ENCODE results near the gene PERCC1.
"Not testable (repeated sequence)": the region's sequence is repeated elsewhere in the genome, so short reads cannot be mapped to it uniquely, and the experiment has no call there.

Gene PERCC1

DNA sequence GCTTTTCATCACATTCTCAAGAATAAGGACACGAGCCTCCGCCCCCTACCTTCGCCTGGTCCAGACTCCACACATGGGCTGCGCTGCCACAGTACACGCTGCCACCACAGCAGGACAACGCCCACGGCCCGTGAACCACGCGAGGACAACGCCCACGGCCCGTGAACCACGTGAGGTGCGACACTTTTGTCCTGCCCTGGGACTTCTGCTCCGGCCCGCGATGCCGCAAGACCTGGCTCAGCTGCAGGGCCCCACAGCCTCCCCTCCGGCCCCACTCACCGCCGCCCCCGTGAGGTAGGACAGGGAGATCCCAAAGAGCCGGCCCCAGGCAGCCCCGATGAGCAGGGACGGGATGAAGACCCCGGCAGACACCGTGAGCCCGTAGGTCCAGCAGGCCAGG, 19.3 kb downstream of the PERCC1 start:
- DNase-seq (ENCODE audit: low read depth) = no peak

DNA sequence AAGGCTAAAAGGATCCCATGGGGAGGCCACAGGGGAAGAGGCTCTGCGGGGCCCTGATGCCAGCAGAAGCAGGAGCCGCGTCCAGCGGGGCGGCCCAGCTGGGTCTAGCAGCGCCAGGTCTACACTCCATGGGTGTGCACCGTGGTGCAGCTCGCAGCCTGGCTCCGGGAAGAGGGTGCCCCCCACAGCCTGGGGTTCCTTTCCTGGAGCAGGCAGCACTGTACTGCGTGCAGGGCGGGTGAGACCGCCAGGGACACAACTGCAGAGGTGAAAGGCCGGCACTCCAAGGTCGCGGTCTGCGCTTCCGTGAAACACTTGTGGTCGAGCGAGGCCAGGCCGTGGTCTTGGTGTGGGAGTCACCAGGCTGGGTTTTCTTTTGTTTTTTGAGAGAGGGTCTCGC, 20.0 kb downstream of the PERCC1 start:
- DNase-seq (ENCODE audit: low read depth) = no peak

DNA sequence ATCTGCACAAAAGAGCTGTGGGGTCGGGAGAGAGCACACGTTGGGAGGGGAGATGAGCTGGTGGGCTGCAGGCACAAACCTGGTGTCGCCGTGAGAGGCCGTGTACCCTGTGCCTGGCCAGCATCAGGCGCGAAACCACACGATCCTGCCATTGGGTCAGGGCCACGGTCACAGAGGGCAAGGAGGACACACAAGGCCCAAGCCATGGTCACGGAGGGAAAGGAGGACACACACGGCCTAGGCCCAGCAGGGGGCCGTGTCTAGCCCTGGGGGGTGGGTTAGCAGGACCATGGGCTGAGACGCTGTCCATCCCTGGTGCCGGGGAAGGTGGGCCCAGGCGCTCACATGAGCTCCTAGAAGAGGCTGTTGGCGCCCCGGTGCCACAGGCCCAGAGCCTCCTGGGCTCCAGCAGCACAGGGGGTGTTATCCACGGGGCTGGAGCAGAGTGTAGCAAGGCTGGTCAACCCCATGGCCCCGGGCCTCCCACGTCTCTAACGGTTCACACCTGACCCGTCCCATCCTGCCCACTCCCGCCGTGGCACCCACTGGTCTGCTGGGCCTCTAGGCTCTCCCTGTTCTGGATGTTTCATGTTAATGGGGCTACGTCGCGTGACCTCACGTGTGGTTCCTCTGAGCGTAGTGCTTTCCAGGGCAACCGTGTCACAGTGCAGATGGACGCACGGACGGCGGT, 21.0 kb downstream of the PERCC1 start:
- DNase-seq (ENCODE audit: low read depth) = no peak

DNA sequence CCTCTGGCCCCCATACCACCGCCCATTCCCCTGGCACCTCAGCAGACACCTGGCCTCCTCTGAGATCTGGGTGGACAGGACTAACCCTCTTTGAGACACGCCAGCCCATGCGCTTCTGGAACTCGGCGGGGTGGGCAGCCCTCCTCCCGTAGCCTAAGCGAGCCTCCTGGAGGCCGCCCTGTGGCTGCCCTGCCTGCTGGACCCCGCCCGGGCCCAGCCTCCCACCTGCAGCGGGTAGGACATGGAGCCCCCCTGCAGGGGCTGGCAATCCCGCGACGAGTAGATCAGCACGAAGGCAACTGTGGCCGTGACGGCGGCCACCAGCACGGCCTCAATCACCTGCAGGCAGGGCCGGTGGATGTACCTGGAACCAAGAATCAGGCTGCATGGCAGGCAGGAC, 21.7 kb downstream of the PERCC1 start:
- no peak for DNase-seq (ENCODE audit: low read depth)

DNA sequence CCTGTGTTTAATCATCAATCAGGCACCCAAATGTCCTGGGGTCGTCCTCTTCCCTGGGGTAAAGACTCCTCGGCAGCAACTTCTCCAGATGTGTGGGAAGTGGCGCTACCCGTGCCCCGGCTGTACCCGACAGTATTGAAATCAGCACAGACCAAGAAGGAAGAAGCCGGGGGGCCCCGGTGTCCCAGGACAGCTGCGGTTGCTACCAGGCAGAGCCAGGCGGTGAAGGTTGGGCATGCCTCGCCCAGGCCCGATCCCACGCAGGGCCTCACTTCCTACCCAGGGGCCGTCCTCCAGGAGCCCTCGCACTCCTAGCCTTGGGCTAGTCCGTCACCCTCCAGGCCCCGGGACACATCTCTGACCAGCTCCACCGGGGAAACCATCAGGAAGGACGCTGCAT, 22.4 kb downstream of the PERCC1 start:
- DNase-seq (ENCODE audit: low read depth) = no peak

DNA sequence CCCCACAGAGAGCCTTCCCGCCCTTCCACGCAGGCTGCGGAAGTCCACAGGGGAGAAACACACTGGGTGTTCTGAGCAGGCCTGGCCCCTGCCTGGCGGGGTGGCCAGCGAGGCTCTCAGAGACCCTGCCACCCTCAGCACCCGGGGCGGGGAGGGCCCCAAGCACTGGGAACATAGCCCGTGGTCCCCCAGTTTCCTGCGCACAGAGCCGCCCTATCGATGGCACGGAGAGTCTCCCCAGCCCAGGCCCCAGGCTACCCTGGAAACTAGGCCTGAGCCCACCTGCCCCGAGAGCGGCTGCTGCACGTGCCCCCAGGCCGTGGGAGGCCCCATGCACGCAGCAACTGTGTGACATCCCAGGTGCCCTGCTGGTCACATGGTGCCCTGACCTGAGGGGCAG, 23.7 kb downstream of the PERCC1 start:
- no peak for DNase-seq (ENCODE audit: low read depth)

DNA sequence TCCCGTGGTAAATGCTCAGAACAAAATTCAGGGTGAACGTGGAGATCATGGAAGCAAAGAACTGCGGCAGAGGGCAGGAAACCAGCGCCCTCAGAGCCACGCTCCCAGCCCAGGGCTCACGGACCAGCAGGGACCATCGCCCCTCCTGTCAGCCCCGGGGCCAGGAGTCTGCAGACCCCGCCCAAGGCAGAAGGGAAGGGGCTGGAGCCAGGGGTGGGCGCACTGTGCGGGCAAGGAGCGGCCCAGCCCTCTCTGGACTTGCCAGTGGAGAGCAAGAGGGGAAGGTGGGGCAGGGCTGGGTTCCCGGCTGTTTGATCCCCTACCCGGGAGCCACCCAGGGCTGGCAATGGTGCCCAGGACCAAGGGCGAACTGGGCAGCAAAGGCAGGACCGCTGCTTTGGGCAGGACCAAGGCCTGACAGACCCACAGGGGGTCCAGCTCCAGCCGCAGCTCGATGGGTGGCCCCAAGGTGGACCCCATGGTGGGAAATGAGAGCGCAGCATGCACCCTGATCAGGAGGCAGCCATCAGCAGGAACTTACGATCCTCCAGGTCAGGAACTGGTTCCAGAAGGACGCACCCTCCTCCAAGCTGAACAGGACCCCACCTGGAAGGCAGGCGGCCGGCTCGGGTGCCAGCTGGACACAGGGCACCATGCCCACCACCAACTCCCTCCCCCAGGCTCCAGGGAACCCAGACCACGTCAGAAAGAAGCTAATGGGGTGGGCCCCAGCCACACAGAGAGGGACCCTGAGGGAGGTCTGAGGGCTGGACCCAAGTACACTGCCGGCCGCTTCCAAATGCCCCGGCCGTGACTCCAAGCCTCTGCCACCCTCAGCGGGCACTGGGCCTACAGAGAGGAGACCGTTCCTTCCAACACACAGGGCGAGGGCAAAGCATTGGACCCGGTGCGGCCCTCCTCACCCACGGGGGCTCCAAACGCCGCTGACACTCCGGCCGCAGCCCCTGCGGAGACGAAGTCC, 24.6 kb downstream of the PERCC1 start:
- no peak for DNase-seq (ENCODE audit: low read depth)

DNA sequence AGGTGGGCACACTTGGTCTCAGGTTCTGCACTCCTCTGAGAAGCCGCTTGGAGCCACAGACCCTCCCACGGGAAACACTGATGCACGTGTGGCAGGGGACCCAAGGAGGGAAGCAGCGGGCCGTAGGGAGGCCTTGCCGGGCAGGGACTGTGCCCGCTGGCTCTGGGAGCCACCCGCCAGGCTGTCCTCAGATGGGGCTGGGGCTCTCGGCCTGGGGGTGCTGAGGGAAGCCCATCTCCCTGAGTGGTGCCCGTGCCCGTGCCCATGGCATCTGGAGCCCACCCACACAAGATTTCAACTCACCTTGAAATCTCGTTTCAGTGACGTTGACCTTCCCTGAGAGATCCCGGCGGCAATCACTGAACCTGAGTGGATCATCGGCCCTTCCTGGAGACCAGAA, 26.1 kb downstream of the PERCC1 start:
- DNase-seq (ENCODE audit: low read depth) = no peak

DNA sequence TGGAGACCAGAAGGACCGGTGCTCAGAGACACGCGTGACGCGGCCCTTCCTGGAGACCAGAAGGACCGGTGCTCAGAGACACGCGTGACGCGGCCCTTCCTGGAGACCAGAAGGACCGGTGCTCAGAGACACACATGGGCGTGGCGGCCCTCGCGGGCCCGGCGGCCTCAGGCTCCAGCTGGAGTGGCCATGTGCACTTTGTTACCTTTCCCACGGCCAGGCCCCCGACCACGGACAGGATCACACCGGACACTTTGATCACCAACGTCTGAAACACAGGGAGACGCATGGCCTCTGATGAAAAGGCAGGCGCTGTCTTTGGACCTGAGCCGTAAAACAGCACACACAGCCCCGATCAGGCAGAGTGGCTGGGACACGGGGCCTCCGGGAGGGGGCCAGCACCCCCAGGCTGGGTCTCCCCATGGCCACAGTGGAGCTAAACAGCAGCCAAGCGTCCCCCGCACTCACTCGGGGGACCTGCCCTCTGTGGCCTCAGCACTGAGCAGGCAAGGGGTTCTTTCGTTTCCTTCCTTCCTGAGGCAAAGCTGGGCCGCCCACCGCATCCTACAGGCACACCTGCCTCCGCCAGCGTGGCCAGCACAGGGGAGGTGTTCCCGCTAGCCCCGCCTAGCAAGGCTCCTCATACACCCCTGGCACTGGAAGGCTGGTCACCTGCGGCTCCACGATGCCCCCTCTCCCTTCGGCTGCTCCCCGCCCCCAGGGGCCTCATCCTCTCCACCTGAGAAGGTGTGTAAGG, 26.8 kb downstream of the PERCC1 start:
- no peak for DNase-seq (ENCODE audit: low read depth)

DNA sequence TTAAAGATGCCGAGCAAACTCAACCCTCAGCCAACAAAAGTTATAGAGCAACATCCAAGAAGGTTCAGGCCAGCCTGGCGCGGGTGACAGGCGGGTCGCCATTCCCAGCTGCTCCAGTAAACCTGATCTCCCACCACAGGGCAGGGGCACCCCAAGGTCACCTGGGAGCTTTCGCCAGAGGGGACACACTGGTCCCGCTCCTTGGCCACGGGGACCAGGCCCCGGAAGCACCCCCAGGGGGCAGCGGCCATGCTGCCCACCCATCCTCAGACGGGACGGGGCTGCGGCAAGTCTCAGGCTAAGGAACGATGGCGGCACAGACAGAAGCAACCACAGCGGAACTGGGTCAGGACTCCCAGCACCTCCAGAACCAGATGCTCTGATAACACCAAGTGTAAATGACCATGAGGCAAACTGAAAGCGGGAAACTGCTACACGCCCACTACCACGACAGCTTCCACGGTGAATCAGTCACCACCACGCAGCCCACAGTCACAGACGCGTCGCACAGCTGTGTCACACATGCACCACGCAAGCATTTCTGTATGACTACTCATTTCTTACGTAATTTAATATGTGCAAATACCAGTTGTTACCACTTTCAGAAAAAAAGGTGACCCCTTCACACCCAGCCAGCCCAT, 27.6 kb downstream of the PERCC1 start:
- DNase-seq (ENCODE audit: low read depth) = no peak

DNA sequence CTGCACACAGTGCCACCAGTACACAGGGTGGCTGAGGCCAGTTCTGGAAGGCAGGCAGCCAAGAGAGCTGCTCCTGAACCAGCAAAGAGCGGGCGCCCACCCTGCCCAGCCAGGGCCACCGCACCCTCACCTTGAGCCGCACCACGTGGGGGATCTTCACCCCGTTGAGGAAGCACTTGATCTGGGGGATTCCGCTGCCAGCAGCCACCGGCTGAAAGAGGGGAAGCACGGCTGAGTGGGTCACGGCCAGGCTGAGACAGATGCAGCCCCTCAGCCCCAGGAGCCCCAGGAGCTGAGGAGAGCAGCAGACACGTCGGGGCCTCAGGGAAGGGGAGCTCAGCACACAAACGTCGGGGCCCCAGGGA, 28.1 kb downstream of the PERCC1 start:
- no peak for DNase-seq (ENCODE audit: low read depth)

DNA sequence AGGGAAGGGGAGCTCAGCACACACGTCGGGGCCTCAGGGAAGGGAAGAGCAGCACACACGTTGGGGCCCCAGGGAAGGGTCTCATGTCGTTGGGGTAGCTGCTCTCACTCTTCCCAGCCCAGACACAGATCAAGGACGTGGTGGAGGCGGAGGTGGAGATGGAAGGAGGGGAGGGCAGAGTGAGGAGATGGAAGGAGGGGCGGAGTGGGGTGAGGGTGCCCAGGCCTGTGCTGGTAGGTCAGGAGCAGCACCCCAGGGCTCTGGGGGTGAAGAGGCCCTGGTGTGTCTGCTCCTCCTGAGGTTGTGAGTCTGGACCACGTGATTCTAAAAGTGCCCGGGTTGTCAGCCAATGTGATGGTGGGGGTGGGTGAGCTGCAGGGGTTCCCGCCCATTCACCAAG, 29.1 kb downstream of the PERCC1 start:
- no peak for DNase-seq (ENCODE audit: low read depth)

DNA sequence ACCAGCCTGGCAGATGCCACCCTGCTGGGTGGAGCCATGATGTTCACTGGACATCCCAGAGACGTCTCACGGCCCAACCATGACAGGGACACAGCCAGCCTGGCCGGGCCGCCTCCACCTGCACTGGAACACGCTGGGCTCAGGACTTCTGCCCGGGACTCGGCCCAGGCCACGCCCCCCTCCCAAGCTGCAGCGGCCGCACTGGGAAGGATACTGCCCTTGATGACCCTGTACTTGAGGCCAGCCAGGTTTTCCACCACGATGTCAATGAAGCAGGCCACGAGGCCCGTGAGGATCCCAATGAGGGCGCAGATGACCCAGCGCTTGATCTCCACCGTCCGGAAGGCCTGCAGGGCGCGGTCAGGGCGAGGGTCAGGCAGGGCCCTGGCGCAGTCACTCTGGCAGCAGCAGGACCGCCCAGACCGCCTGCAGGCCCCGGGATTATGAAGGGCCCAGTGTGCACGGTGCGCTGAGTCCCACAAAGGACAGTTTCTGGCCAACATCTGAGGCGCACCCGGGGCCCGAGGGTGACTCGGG, 29.8 kb downstream of the PERCC1 start:
- no peak for DNase-seq (ENCODE audit: low read depth)

DNA sequence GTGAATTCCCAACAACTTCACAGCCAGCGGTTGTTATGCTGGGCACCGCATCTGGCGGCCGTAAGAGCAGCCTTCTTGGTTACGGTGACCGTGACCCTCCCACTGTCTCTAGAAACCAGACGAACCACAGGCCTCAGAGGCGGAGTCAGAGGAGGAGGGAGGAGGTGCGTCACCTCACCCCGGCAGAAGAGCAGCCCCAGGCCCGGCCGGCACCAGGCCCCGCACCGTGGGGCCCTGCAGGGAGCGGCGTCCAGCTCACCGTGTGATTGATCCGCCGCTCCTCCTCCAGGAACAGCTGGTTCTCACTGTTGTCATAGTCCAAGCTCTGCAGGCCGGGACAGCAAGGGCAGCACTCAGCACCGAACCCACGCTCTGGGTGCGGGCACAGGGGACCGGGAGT, 30.3 kb downstream of the PERCC1 start:
- no peak for DNase-seq (ENCODE audit: low read depth)

DNA sequence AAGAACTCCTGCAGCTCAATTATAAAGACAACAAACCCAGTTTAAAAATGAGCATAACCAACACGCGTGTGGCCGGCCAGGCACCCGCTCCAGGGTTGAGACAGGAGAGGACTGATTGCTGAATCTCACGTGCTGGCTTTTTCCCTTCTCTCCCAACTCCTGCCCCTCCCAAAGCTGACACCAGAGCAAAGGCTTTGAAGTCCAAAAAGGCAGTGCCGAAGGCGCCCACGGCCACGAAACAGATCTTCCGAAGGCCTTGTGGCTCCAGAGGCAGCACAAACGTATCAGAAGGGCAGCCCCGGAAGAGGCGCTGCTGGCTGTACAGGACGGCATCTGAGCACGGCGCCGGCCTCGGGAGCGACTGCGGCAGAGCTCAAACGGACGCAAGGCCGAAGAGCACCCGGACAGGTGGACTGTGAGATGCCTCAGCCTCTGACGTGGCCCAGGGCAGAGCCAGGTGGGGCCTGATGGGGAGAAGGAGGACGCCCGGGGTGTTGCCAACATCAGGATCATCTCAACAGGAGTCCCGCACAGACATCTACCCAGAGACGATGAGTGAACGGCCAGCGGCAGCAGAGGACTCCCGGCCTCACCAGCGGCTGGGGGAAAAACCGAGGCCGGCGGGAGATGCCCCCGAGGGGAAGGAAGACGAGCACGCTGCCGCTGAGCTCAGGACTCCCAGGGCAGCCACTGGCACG, 33.5 kb downstream of the PERCC1 start:
- DNase-seq (ENCODE audit: low read depth) = no peak

DNA sequence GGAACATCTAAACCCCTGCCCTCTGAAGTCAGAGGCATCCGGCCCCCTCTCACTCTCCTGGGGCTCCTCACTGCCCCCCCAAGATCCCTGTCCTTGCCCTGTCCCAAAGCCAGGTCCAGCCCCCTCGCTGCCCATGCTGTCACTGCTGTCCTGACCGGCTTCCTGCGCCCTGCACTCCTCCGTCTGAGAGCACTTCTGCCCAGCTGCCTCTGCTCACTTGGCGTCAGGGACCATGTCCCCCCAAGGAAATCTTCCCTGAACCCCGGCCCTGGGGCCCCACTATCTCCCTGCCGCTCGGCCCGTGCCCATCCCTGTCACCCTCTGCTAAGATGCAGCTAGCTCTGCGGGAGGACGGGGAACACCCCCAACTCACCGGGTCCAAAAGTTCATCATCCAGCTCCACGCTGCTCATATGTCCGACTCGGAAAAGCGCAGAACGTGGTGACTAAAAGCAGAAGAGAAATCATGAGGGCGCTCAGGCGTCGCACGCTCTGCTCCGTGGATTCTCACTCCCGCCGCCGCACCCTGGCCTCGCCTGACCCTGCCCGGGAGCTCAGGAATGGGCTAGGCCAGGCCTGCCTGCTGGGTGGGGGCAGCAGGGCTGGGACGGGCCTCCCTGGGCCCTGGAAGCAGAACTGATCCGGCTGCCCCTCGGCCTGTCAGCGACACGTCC, 34.2 kb downstream of the PERCC1 start:
- no peak for DNase-seq (ENCODE audit: low read depth)

DNA sequence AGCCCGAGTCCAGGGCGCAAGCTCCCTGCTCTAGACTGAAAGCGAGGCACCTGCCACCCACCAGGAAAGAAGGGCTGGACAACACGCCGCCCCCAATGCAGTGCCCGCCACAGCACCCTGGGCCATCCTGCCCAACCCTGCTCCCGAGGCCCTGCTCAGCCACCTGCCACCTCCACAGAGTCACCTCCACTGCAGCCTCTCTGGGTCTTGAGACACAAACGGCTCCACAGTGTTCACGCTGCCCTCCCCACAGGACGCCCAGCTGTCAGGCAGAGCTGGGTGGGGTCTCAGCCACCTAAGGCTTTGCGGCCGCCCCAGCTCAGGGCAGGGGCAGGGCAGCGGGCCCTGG, 34.7 kb downstream of the PERCC1 start:
- no peak for DNase-seq (ENCODE audit: low read depth)

DNA sequence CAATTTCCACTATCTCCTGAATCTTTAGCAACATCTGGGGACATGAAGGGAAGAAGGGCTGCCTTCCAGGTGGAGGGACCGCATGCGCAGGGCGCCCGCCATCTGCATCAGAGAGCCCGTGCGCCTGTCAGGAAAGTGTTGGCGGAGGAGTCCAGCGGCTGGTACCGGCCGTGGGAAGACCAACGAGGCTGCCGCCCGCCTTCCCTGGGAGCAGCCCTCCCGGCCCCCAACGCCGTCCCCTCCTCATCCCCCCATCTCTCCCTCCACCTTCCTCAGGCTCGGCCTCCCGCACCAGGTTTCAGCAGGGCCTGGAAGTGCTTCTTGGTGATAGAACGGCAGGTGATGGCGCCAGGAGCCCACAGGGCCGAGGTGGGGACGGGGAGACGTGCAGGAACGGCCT, 35.2 kb downstream of the PERCC1 start:
- DNase-seq (ENCODE audit: low read depth) = no peak

DNA sequence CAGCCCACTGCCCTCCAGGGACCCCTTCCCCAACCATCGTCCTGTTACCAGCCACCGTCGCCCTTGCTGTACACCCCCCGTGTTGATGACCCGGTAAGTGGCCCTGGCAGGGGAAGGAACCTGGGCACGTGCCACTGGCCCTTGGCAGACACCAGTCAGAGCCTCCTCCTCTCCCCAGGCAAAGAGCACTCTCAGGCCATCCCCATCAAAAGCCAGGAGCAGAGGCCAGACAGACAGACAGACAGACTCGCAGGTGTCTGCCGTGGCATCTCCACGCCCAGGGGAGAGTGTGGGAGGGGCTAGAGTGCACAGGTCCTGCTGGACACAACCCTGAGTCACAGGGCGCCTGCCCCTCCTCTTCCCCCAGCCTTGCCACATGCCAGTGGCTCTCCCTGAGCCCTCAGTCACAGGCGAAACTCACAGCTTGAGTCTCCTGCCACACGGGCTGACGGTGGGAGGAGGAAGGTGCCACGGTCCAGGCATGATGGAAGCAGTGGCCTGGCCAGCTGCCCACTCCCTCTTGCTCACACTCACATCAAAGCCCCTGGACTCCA, 36.2 kb downstream of the PERCC1 start:
- DNase-seq (ENCODE audit: low read depth) = no peak

DNA sequence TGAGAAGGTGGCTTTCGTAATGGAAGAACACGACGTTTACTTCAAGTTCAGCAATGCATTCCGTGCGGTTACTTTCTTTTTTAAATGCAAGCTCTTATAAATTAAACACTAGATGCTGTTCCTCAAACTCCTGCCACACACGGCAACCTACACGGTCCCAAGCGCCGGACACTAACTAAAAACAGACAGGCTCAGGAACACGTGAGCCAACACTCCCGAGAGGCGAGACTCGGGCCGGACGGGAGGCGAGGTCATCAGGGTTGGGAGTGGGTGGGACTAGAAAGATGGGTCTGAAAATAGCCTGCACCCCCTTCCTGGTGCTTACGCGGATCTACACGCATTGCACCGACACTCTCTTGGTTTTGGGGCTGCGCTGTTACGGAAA, 37.5 kb downstream of the PERCC1 start:
- no peak for DNase-seq (ENCODE audit: low read depth)

DNA sequence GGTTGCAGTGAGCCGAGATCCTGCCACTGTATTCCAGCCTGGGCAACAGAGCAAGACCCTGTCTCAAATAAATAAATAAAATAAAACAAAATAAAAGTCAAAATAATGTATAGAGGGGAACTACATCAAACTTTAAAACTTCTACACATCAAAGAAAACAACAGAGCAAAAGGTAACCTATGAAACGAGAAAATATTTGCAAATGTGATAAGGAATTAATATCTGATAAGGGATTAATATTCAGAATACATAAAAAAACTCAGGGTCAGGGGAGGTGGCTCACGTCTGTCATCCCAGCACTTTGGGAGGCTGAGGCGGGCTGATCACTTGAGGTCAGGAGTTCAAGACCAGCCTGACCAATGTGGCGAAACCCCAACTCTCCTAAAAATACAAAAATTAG, 38.3 kb downstream of the PERCC1 start:
- not testable (repeated sequence) for DNase-seq (ENCODE audit: low read depth)
